VCaP (cell line): Measurements from ENCODE around the gene GPX4.
"Not testable (repeated sequence)": the region's sequence is repeated elsewhere in the genome, so short reads cannot be mapped to it uniquely, and the experiment has no call there.

Experiments used
- H3K27ac ChIP-seq: fragments of 450-650 bp; 2 replicates; pipeline ENCODE4 v1.5.1; 2017
- TF ChIP-seq, protein P1 (sequence below): fragments of 450-650 bp; conservative IDR thresholded peaks from 2 replicates; pipeline ENCODE4 v1.5.1; 2017; ENCODE audit warnings: mild to moderate bottlenecking, moderate library complexity

The GPX4 gene

DNA sequence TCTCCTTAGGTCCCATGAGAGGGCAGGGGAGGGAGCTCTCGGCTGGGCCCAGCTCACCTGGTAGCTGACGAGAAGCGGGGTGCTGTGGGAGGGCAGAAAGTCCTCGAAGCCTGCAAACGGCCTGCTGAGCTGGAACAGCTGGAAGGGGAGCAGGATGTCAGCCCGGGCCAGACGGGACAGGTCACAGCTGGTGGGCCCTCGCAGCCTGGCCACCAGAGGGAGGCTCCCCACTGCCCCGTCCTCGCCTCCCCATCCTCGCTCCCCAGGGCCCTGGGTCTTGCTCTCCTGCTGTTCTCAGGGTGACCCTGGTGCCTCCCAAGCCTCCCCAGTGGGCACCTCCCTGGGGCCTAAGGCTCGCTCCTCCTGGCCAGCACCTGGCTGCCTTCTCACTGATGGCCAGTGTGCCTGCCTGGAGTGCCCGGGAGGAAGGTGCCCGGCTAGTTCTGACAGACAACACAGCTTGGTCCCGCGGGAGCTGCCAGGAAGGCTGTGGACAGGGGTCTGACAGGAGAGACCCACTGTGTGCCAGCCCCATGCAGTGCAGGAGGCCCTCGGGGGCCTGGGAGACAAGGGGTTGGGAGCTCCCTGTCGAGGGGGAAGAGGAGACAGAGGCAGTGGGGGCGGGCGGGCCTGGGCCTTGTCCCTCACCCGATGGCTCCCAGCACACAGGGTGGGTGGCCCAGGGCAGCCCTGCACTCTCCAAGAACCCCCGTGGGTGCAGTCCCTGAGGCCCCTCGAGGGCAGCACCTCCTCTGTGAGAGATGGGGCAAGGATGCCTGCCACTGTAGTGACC lies 20.3 kb downstream of the GPX4 start:
- TF ChIP-seq, protein P1, sequence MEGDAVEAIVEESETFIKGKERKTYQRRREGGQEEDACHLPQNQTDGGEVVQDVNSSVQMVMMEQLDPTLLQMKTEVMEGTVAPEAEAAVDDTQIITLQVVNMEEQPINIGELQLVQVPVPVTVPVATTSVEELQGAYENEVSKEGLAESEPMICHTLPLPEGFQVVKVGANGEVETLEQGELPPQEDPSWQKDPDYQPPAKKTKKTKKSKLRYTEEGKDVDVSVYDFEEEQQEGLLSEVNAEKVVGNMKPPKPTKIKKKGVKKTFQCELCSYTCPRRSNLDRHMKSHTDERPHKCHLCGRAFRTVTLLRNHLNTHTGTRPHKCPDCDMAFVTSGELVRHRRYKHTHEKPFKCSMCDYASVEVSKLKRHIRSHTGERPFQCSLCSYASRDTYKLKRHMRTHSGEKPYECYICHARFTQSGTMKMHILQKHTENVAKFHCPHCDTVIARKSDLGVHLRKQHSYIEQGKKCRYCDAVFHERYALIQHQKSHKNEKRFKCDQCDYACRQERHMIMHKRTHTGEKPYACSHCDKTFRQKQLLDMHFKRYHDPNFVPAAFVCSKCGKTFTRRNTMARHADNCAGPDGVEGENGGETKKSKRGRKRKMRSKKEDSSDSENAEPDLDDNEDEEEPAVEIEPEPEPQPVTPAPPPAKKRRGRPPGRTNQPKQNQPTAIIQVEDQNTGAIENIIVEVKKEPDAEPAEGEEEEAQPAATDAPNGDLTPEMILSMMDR: no peak
- H3K27ac ChIP-seq: no peak overlapping the region

DNA sequence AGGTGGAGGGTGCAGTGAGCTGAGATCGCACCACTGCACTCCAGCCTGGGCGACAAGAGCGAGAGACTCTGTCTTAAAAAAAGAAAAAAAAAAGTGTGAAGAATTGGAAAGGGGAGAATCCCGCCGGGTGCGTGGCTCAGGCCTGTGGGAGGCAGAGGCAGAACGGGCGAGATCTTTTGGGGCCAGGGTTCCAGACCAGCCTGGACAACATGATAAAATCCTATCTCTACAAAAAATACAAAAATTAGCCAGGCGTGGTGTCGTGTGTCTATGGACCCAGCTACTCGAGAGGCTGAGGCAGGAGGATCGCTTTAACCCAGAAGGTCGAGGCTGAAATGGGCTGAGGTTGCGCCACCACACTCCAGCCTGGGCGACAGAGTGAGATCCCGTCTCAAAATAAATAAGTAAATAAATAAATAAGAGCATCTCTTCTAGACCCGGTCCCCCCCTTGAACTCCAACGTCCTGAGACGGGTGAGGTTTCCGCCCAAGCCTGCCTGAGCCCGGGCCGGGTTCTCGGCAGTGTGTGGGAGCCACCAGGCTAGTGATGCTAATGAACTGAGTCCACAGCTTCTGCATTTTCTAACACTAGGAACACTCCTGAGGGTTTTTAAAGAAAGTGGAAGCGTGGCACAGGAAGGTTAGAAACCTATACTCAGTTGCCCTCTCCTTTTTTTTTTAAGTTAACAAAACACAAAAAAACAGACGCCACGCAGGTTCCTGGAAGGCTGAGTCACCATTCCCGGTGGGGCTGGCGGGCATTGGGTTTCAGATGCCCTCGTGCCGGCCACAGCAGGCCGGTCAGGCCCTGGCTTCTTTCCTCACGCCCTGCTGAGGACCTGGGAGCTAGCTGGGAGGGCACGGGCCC lies 22.0 kb downstream of the GPX4 start:
- TF ChIP-seq, protein P1: no peak
- H3K27ac ChIP-seq: no peak overlapping the region

DNA sequence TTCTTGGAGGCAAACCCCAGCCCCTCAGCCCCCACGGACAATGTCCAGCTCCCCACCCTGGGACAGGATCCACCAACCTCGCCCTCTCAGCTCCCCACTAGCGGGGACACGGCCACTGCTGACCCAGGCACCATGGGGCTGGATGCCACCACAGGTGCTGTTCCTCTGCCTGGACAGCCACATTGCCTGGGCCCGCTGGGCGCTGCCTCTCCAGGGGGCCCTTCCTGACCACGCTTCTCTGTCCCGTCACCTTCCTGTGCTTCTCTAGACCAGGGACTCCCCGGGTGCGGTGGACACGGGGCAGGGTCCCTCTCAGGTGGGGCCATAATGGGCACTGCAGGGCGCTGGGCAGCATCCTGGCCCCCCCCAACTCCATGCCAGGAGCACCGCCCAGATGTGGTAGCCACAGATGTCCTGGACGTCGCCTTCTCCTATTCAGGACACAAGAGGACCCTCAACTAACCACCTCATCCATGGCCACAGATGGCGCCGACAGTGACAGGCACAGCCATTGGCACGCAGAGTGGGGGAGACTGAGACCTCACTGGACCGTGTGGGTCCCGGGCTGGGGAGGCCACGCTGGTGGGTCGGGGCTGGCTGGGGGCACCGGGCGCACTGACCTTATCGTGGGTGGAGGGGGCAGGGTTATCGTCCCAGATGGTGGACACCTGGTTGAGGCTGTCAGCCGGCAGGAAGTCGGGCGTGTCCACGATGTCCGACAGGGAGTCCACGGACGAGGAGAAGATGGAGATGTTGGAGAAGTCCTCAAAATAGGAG lies 23.4 kb downstream of the GPX4 start:
- H3K27ac ChIP-seq: no peak overlapping the region
- TF ChIP-seq, protein P1: no peak

DNA sequence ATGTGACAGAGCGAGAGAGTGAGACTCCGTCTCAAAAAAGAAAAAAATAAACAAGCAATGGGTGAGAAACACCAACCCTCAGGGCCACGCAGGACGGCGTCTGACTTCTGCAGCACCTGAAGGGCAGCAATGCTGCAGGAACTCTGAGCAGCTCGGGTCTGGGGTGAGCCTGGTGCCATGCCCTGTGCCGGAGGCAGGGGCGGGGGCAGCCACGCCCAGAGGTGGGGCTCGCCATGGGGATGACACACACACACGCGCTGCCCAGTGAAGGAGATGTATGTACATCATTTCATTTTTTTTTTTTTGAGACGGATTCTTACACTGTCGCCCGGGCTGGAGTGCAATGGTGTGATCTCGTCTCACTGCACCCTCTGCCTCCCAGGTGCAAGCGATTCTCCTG lies 24.3 kb downstream of the GPX4 start:
- TF ChIP-seq, protein P1: no peak
- H3K27ac ChIP-seq: no peak overlapping the region

DNA sequence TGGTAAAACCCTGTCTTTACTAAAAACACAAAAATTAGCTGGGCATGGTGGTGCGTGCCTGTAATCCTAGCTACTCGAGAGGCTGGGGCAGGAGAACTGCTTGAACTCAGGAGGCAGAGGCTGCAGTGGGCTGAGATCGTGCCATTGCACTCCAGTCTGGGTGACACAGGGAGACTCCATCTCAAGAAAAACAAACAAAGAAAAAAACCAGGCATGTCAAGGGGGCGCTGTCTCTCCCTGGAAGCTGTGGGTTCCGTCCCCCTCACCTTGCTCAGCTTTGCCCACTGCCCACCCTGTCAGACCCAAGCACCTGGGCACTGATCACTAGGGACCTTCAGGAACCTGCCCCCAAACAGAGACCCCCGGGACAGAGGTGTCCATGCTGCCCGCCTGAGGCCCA lies 25.3 kb downstream of the GPX4 start:
- H3K27ac ChIP-seq: not testable (repeated sequence)

DNA sequence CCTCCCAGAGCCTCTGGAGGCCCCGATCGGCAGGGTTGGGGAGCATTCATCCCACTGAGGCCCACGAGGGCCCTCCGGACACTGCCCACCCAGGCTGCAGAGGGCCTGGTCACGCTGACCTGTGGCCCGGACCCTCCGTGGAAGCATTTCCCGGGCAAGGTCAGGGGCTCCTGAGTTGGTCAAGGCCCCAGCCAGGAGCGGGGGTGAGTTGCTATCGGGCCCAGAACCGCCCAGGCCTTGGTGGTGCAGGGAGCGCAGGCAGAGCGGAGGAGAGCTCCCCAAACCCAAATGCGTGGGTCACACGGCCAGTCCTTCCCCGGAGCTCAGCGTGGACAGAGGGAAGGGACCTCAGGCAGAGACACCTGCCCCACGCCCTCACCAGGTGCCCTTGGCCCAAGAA lies 25.7 kb downstream of the GPX4 start:
- no peak overlapping the region for H3K27ac ChIP-seq

More for the DNA sequence above, 25.7 kb downstream of the GPX4 start:
- TF ChIP-seq, protein P1: no peak
